Trophoblast cell (in vitro differentiated cells and primary cell): ENCODE data around the gene TPCN1.

Experiments
- DNase-seq, 2 donors: peaks; one replicate each; pipeline ENCODE4 v3.0.0-alpha.2; 2016
- H2AFZ ChIP-seq: 2 replicates; pipeline ENCODE4 v1.6.1; 2013; ENCODE audit warnings: low read length, moderate library complexity, mild to moderate bottlenecking; ENCODE audit not compliant: insufficient read depth, poor library complexity
- H2AK5ac ChIP-seq: 2 replicates; pipeline ENCODE4 v1.6.1; 2013; ENCODE audit warnings: mild to moderate bottlenecking, low read length
- H2BK120ac ChIP-seq: 2 replicates; pipeline ENCODE4 v1.6.1; 2013; ENCODE audit warnings: low read length, mild to moderate bottlenecking, moderate library complexity; ENCODE audit not compliant: insufficient read depth, poor library complexity
- H2BK12ac ChIP-seq: 2 replicates; pipeline ENCODE4 v1.6.1; 2013; ENCODE audit warnings: mild to moderate bottlenecking, low read length, moderate library complexity
- H2BK5ac ChIP-seq: 2 replicates; pipeline ENCODE4 v1.6.1; 2013; ENCODE audit warnings: low read length, low read depth, moderate library complexity, mild to moderate bottlenecking; ENCODE audit not compliant: poor library complexity
- H3K14ac ChIP-seq: 2 replicates; pipeline ENCODE4 v1.6.1; 2013; ENCODE audit warnings: mild to moderate bottlenecking, low read length
- H3K18ac ChIP-seq: 2 replicates; pipeline ENCODE4 v1.6.1; 2013; ENCODE audit warnings: mild to moderate bottlenecking, low read length
- H3K23ac ChIP-seq: 2 replicates; pipeline ENCODE4 v1.6.1; 2013; ENCODE audit warnings: low read length
- H3K27ac ChIP-seq: 2 replicates; pipeline ENCODE4 v1.5.1; 2013; ENCODE audit warnings: low read depth, mild to moderate bottlenecking, inconsistent platforms, low read length, moderate library complexity
- H3K27me3 ChIP-seq: 2 replicates; pipeline ENCODE4 v1.6.1; 2013; ENCODE audit warnings: inconsistent platforms, mild to moderate bottlenecking, low read length, moderate library complexity; ENCODE audit not compliant: insufficient read depth
- H3K36me3 ChIP-seq, 2 experiments: 1 replicate in 1 of 2; 2 replicates in 1 of 2; pipeline ENCODE4 v1.6.1; 2013; ENCODE audit warnings: low read length in 2 of 2, mild to moderate bottlenecking in 2 of 2, moderate library complexity in 1 of 2; ENCODE audit not compliant: insufficient read depth in 2 of 2, control insufficient read depth in 1 of 2
- H3K4ac ChIP-seq: 2 replicates; pipeline ENCODE4 v1.6.1; 2013; ENCODE audit warnings: low read depth, mild to moderate bottlenecking, low read length, moderate library complexity
- H3K4me1 ChIP-seq, 2 experiments: 1 replicate in 1 of 2; 2 replicates in 1 of 2; pipeline ENCODE4 v1.6.1; 2013; ENCODE audit warnings: low read length in 2 of 2, mild to moderate bottlenecking in 2 of 2, moderate library complexity in 1 of 2; ENCODE audit not compliant: insufficient read depth in 2 of 2, control insufficient read depth in 1 of 2
- H3K4me2 ChIP-seq: 2 replicates; pipeline ENCODE4 v1.6.1; 2013; ENCODE audit warnings: inconsistent platforms, mild to moderate bottlenecking, low read length, moderate library complexity
- H3K4me3 ChIP-seq: 2 replicates; pipeline ENCODE4 v1.5.1; 2013; ENCODE audit warnings: mild to moderate bottlenecking, low read depth, low read length, inconsistent platforms
- H3K79me1 ChIP-seq: one replicate; pipeline ENCODE4 v1.6.1; 2013; ENCODE audit warnings: low read length
- H3K79me2 ChIP-seq: 2 replicates; pipeline ENCODE4 v1.6.1; 2013; ENCODE audit warnings: low read length, mild to moderate bottlenecking; ENCODE audit not compliant: control insufficient read depth, insufficient read depth, poor library complexity
- H3K9ac ChIP-seq: 2 replicates; pipeline ENCODE4 v1.6.1; 2013; ENCODE audit warnings: mild to moderate bottlenecking, low read length
- H3K9me3 ChIP-seq: 2 replicates; pipeline ENCODE4 v1.6.1; 2013; ENCODE audit warnings: low read depth, mild to moderate bottlenecking, control low read depth, inconsistent platforms, low read length; ENCODE audit not compliant: insufficient read depth
- H4K12ac ChIP-seq: 2 replicates; pipeline ENCODE4 v1.6.1; 2013; ENCODE audit warnings: low read depth, mild to moderate bottlenecking, low read length, moderate library complexity
- H4K8ac ChIP-seq: 2 replicates; pipeline ENCODE4 v1.6.1; 2013; ENCODE audit warnings: low read depth, mild to moderate bottlenecking, low read length, moderate library complexity
- H4K91ac ChIP-seq: one replicate; pipeline ENCODE4 v1.6.1; 2013; ENCODE audit warnings: low read depth, mild to moderate bottlenecking, low read length, moderate library complexity
- WGBS: extraction: QIAGEN DNeasy Blood & Tissue Kit; methylation state at CpG from one replicate; pipeline ENCODE4 v1.1.7; 2013; ENCODE audit warnings: missing lambda C conversion rate; ENCODE audit not compliant: insufficient read length, insufficient coverage; ENCODE audit errors: extremely low coverage; 5-methylcytosine and 5-hydroxymethylcytosine counted together

The TPCN1 gene

DNA sequence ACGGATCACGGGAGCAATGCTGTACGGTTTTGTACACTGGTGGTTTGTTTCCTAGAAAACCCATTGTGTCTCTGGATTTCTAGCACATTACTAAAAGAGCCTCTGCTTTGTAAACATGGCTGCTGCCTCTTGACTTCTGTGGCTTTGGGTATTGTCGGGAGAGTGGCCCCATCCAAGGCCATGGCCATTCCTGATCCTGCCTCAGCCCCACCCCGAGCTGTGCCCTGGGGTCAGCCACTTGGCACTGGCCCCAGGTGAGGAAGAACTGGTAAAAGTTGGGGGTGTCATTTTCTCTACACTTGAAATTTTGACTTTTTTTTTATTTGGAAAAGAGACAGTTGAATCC is 77.2 kb downstream of the TPCN1 start:
- H4K8ac ChIP-seq: no peak overlapping the region
- H2AFZ ChIP-seq: no peak overlapping the region
- H2BK12ac ChIP-seq: peak overlapping the region; percentile 67
- no peak overlapping the region for H3K4me2 ChIP-seq
- H3K9me3 ChIP-seq: no peaks in the 10 kb centered on the region
- H3K79me2 ChIP-seq: peaks cover 6% of the 10 kb centered on the region
- H3K27ac ChIP-seq: no peak overlapping the region
- DNase-seq: no peak
- H3K18ac ChIP-seq: no peak overlapping the region
- no peak overlapping the region for H3K23ac ChIP-seq
- no peaks in the 10 kb centered on the region for H3K27me3 ChIP-seq
- peak overlapping the region; percentile 53 for H2BK120ac ChIP-seq
- H3K4ac ChIP-seq: no peak overlapping the region
- no CpG with 5 or more reads among the region's 5 CpGs for WGBS
- H2AK5ac ChIP-seq: peak overlapping the region; percentile 13
- H3K14ac ChIP-seq: no peak overlapping the region
- H3K79me1 ChIP-seq: peaks cover 10% of the 10 kb centered on the region
- no peak overlapping the region for H3K9ac ChIP-seq
- H3K36me3 ChIP-seq: peaks cover 11 to 15% of the 10 kb centered on the region in 2 experiments
- no peak overlapping the region for H2BK5ac ChIP-seq
- H3K4me1 ChIP-seq: peaks cover 18 to 20% of the 10 kb centered on the region in 2 experiments
- no peak overlapping the region for H4K91ac ChIP-seq
- H4K12ac ChIP-seq: no peak overlapping the region
- H3K4me3 ChIP-seq: no peak overlapping the region

- peak overlapping the region; percentile 78 for H3K14ac ChIP-seq
These were observed 77.7 kb downstream of the TPCN1 start for GRCh38 chr12:113298861-113299545.

DNA sequence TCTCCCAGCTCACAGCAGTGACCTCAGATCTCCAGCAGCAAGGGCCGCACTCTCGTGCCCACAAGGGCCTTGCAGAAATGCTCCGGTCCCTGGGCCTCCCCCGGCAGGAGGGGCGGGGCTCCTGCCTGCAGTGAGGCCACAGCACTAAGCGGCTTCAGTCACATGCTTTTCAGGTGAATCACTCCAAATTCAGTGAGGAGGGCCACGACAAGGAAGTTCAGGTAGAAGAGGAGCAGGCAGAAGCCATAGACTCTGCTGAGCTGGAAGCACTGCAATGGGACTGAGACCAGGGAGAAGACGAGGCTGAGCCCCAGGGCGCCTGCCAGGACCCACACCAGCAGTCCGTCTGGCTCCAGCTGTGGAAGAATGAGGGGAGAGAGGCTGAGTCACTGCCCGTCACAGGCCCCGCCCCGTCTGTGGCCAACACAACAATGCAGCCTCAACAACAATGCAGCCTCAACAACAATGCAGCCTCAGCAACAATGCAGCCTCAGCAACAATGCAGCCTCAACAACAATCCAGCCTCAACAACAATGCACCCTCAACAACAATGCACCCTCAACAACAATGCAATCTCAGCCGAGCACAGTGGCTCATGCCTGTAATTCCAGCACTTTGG is 78.5 kb downstream of the TPCN1 start:
- H3K36me3 ChIP-seq: peaks cover 8 to 13% of the 10 kb centered on the region in 2 experiments
- H2AFZ ChIP-seq: peak overlapping the region; percentile 64
- peak overlapping the region; percentile 66 for H4K8ac ChIP-seq
- peak overlapping the region; percentile 83 for H3K27ac ChIP-seq
- H3K4me1 ChIP-seq: peaks cover 18 to 20% of the 10 kb centered on the region in 2 experiments
- peak overlapping the region; percentile 49 for H3K4ac ChIP-seq
- H3K23ac ChIP-seq: no peak overlapping the region
- H3K79me2 ChIP-seq: peaks cover 6% of the 10 kb centered on the region
- H3K4me3 ChIP-seq: no peak overlapping the region
- peak overlapping the region; percentile 96 for H4K91ac ChIP-seq
- no peak overlapping the region for H3K9ac ChIP-seq
- peak overlapping the region; percentile 93 for H2BK12ac ChIP-seq
- no CpG with 5 or more reads among the region's 14 CpGs for WGBS
- H2AK5ac ChIP-seq: no peak overlapping the region
- H3K4me2 ChIP-seq: peak overlapping the region; percentile 13
- H3K27me3 ChIP-seq: no peaks in the 10 kb centered on the region
- no peak overlapping the region for H4K12ac ChIP-seq
- peak overlapping the region; percentile 78 for H3K14ac ChIP-seq
- peak overlapping the region; percentile 91 for H2BK120ac ChIP-seq
- peak; percentile 77 to 85 for DNase-seq
- H3K9me3 ChIP-seq: no peaks in the 10 kb centered on the region
- H3K18ac ChIP-seq: peak overlapping the region; percentile 79
- H3K79me1 ChIP-seq: peaks cover 10% of the 10 kb centered on the region
- H2BK5ac ChIP-seq: peak overlapping the region; percentile 83

More at GRCh38 chr12:113298861-113299545, 77.7 kb downstream of the TPCN1 start:
- Histone ChIP-seq H3K23ac (no peak overlapping the region), H2BK120ac (peak overlapping the region; percentile 91), H2BK12ac (peak overlapping the region; percentile 93), H3K4ac (peak overlapping the region; percentile 49), H3K4me2 (peak overlapping the region; percentile 13), H2AFZ (peak overlapping the region; percentile 64), H3K4me1 (peaks cover 18 to 20% of the 10 kb centered on the region in 2 experiments), H3K36me3 (peaks cover 9 to 13% of the 10 kb centered on the region in 2 experiments), H3K27ac (peak overlapping the region; percentile 83), H3K27me3 (no peaks in the 10 kb centered on the region), H3K9ac (no peak overlapping the region), H3K18ac (peak overlapping the region; percentile 79), H3K4me3 (no peak overlapping the region), H3K79me2 (peaks cover 6% of the 10 kb centered on the region), H2BK5ac (peak overlapping the region; percentile 83), H4K12ac (peak overlapping the region; percentile 50), H3K9me3 (no peaks in the 10 kb centered on the region), H4K91ac (peak overlapping the region; percentile 96), H4K8ac (peak overlapping the region; percentile 66), H2AK5ac (peak overlapping the region; percentile 99), H3K79me1 (peaks cover 10% of the 10 kb centered on the region)
- DNase-seq: no peak
- no CpG with 5 or more reads among the region's 20 CpGs for WGBS

DNA sequence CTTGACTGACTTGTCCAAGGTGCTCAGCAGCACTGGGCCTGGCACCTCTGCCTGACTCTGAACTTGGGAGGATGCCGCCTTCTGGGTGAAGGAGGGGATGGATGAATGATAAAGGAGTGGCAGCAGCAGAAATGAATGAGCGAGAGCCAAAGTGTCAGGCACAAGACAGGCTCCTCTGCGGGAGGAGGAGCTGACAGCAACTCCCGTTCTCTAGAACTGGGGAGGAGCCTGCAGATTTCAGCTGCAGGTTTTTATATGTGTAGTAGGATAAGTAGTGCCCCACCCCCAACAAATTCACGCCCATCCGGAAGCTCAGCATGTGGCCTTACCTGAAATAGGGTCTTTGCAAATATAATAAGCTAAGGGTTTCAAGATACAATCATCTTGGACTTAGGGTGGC is 80.5 kb downstream of the TPCN1 start:
- no peak overlapping the region for H4K8ac ChIP-seq
- H3K9ac ChIP-seq: no peak overlapping the region
- H4K12ac ChIP-seq: no peak overlapping the region
- H3K4me3 ChIP-seq: no peak overlapping the region
- peaks cover 10% of the 10 kb centered on the region for H3K79me1 ChIP-seq
- peaks cover 18 to 24% of the 10 kb centered on the region in 2 experiments for H3K4me1 ChIP-seq
- DNase-seq: no peak
- H2BK12ac ChIP-seq: no peak overlapping the region
- H2AFZ ChIP-seq: no peak overlapping the region
- H3K27ac ChIP-seq: no peak overlapping the region
- no peak overlapping the region for H2BK5ac ChIP-seq
- H4K91ac ChIP-seq: no peak overlapping the region
- H3K14ac ChIP-seq: no peak overlapping the region
- H3K36me3 ChIP-seq: peaks cover 0 to 13% of the 10 kb centered on the region in 2 experiments
- no CpG with 5 or more reads among the region's 6 CpGs for WGBS
- no peaks in the 10 kb centered on the region for H3K9me3 ChIP-seq
- H3K4me2 ChIP-seq: no peak overlapping the region
- peaks cover 6% of the 10 kb centered on the region for H3K79me2 ChIP-seq
- no peak overlapping the region for H3K18ac ChIP-seq
- peak overlapping the region; percentile 19 for H2AK5ac ChIP-seq
- no peaks in the 10 kb centered on the region for H3K27me3 ChIP-seq
- no peak overlapping the region for H3K4ac ChIP-seq
- H3K23ac ChIP-seq: no peak overlapping the region
- no peak overlapping the region for H2BK120ac ChIP-seq
